Endodermal cell (in vitro differentiated cells): ENCODE measurements around the gene UFD1. TPM values are rescaled to one million over a fixed set of nuclear protein-coding genes. Genes with fewer than 3 reads are reported as not detected.
"Not testable (repeated sequence)": the region's sequence is repeated elsewhere in the genome, so short reads cannot be mapped to it uniquely, and the experiment has no call there.

ENCODE experiments used
- DNase-seq: peaks from one replicate; pipeline ENCODE4 v3.0.0-alpha.2; 2017
- H3K27ac ChIP-seq: 2 replicates; pipeline ENCODE4 v1.5.1; 2013; ENCODE audit warnings: mild to moderate bottlenecking, low read depth, low read length, moderate library complexity
- H3K27me3 ChIP-seq: 2 replicates; pipeline ENCODE4 v1.6.1; 2013; ENCODE audit warnings: mild to moderate bottlenecking, low read length, moderate library complexity; ENCODE audit not compliant: insufficient read depth, control insufficient read depth, poor library complexity, severe bottlenecking
- H3K36me3 ChIP-seq: 2 replicates; pipeline ENCODE4 v1.7.0; 2013; ENCODE audit warnings: mild to moderate bottlenecking, low read length, moderate library complexity; ENCODE audit not compliant: control insufficient read depth, insufficient read depth
- H3K4me1 ChIP-seq: one replicate; pipeline ENCODE4 v1.7.0; 2013; ENCODE audit warnings: low read length; ENCODE audit not compliant: control insufficient read depth, insufficient read depth
- H3K4me3 ChIP-seq: 2 replicates; pipeline ENCODE4 v1.5.1; 2013; ENCODE audit warnings: mild to moderate bottlenecking, low read length, moderate library complexity
- H3K9ac ChIP-seq: 2 replicates; pipeline ENCODE4 v1.6.1; 2013; ENCODE audit warnings: mild to moderate bottlenecking, low read length, moderate library complexity; ENCODE audit not compliant: poor library complexity, severe bottlenecking; ENCODE audit errors: extremely low read depth
- H3K9me3 ChIP-seq: 2 replicates; pipeline ENCODE4 v1.6.1; 2013; ENCODE audit warnings: mild to moderate bottlenecking, low read length, moderate library complexity; ENCODE audit not compliant: control insufficient read depth
- H3K27ac Mint-ChIP-seq: 2 replicates; pipeline ENCODE4 v1.8.0; 2020; ENCODE audit warnings: mixed read lengths
- H3K27me3 Mint-ChIP-seq: 2 replicates; pipeline ENCODE4 v1.8.0; 2021; ENCODE audit warnings: mild to moderate bottlenecking, mixed read lengths; ENCODE audit not compliant: insufficient read depth
- H3K36me3 Mint-ChIP-seq: 2 replicates; pipeline ENCODE4 v1.8.0; 2020; ENCODE audit warnings: low read depth, mixed read lengths
- H3K4me1 Mint-ChIP-seq: 2 replicates; pipeline ENCODE4 v1.8.0; 2020; ENCODE audit warnings: mixed read lengths
- H3K4me3 Mint-ChIP-seq: 2 replicates; pipeline ENCODE4 v1.8.0; 2020; ENCODE audit warnings: mild to moderate bottlenecking, moderate library complexity, mixed read lengths
- H3K9me3 Mint-ChIP-seq: 2 replicates; pipeline ENCODE4 v1.8.0; 2020; ENCODE audit warnings: mild to moderate bottlenecking, mixed read lengths
- CTCF ChIP-seq: fragments of 200-600 bp; sonication (generic); conservative IDR thresholded peaks from 2 replicates; pipeline ENCODE4 v1.5.0; 2021; ENCODE audit warnings: antibody characterized with exemption, mild to moderate bottlenecking
- WGBS, 2 experiments: methylation state at CpG; one replicate each; pipeline versions ENCODE4 v1.1.5 to v1.1.7; 2013; ENCODE audit warnings: missing lambda C conversion rate in 2 of 2, mixed read lengths in 1 of 2; ENCODE audit not compliant: insufficient coverage in 1 of 2, insufficient read length in 1 of 2; 5-methylcytosine and 5-hydroxymethylcytosine counted together
- total RNA-seq, 2 donors: library from RNA; stranded (reverse); fragmentation: NEBNext Ultra II Directional in 1 of 2; extraction: Animal tissue kit (Norgen Biotek cat#: 25700) in 1 of 2; gene quantifications; 2 replicates in 1 of 2; 3 replicates in 1 of 2; pipeline ENCODE4 v1.2.1, GENCODE V29; 2021

The UFD1 gene
- total RNA-seq, 2 donors from 2014 or later = 67.7 to 69.2 TPM

GRCh38 chr22:19447330-19448075 lies 31.5 kb downstream of the UFD1 start, which contains the start of gene C22orf39:
Gene C22orf39, minus strand, starts transcription at chr22:19447711. Its CDS starts 23 bp downstream, at chr22:19447688.
- DNase-seq = peak; percentile 96
- no peak for TF ChIP-seq CTCF
- peaks cover 53% of the 10 kb centered on the region for H3K36me3 Mint-ChIP-seq
- no peaks in the 10 kb centered on the region for H3K27me3 ChIP-seq
- H3K9me3 ChIP-seq = no peaks in the 10 kb centered on the region
- 0% methylated on average over 42 to 92 of the region's 92 CpGs for WGBS, 2 experiments
- peak within 1 kb of the TSS; percentile 96 for H3K27ac Mint-ChIP-seq
- peaks cover 65% of the 10 kb centered on the region for H3K36me3 ChIP-seq
- peaks cover 7% of the 10 kb centered on the region for H3K4me1 ChIP-seq
- peak within 1 kb of the TSS; percentile 94 for H3K4me3 ChIP-seq
- no peaks in the 10 kb centered on the region for H3K9me3 Mint-ChIP-seq
- peak within 1 kb of the TSS; percentile 90 for H3K9ac ChIP-seq
- no peaks in the 10 kb centered on the region for H3K27me3 Mint-ChIP-seq
- peak within 1 kb of the TSS; percentile 82 for H3K4me3 Mint-ChIP-seq
- peaks cover 24% of the 10 kb centered on the region for H3K4me1 Mint-ChIP-seq
- peak within 1 kb of the TSS; percentile 87 for H3K27ac ChIP-seq

DNA sequence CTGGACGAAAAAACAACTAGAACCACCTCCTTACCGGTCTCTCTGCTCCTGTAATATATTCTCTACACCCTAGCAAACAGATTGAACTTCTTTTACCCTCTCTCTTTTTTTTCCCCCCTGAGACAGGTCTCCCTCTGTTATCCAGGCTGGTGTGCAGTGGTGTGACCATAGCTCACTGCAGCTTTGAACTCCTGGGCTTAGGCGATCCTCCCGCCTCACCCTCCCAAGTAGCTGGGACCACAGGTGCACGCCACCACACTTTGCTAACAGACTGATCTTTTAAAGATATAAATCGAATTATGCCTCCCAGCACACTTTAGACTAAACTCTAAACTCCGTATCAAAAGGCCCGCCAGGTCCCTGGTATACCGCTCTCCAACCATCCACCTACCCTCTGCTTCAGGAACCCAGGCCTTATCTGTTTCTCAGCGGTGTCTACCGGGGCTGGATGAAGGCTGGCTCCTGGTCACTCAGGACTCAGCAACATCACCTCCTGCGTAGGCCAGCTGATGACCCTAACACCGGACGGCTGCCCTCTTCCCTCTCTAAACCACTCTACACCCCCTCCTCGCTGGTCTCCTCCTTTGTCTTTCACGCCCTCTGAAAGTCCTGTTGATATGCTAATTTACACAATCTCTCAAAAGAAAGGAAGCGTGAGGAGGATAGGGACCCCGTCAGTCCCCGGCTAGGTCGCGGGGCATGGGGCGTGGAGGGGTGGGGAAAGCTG lies 32.2 kb downstream of the UFD1 start:
- H3K27ac ChIP-seq = peak overlapping the region; percentile 87
- H3K4me1 ChIP-seq = peaks cover 7% of the 10 kb centered on the region
- no peaks in the 10 kb centered on the region for H3K9me3 Mint-ChIP-seq
- 27 to 52% methylated on average over 9 to 22 of the region's 22 CpGs for WGBS, 2 experiments
- peak overlapping the region; percentile 94 for H3K4me3 ChIP-seq
- H3K36me3 ChIP-seq = peaks cover 58% of the 10 kb centered on the region
- H3K9ac ChIP-seq = peak overlapping the region; percentile 90
- peaks cover 24% of the 10 kb centered on the region for H3K4me1 Mint-ChIP-seq
- no peaks in the 10 kb centered on the region for H3K9me3 ChIP-seq
- H3K4me3 Mint-ChIP-seq = peak overlapping the region; percentile 82
- no peak for DNase-seq
- peak overlapping the region; percentile 96 for H3K27ac Mint-ChIP-seq
- H3K36me3 Mint-ChIP-seq = peaks cover 51% of the 10 kb centered on the region
- no peaks in the 10 kb centered on the region for H3K27me3 Mint-ChIP-seq
- no peaks in the 10 kb centered on the region for H3K27me3 ChIP-seq
- TF ChIP-seq CTCF = no peak

DNA sequence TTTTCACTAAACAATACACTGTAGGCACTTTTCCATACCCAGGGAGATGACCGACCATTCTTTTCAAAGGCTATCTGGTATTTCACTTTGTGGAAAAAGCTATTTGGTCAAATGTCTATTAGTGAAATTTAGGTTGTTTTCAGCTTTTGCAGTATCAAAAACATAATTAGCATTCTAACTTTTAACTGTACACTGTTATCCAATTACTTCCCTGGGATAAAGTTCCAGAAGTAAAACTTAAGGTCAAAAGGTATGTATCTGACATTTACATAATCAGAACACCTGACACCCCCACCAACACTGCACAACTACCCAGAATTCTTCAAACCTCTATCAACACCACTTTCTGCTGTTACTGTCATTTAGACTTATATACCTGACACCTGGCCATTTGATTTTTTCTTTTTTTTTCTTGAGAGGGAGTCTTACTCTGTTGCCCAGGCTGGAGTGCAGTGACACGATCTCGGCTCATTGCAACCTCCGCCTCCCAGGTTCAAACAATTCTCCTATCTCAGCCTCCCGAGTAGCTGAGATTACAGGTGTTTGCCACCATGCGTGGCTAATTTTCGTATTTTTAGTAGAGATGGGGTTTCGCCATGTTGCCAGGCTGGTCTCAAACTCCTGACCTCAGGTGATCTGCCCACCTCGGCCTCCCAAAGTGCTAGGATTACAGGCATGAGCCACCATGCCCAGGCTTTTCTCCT lies 33.6 kb downstream of the UFD1 start:
- H3K9me3 ChIP-seq, H3K27ac Mint-ChIP-seq, H3K9me3 Mint-ChIP-seq, DNase-seq, H3K27me3 Mint-ChIP-seq, H3K9ac ChIP-seq, H3K4me1 ChIP-seq, H3K27me3 ChIP-seq, H3K4me3 Mint-ChIP-seq, H3K27ac ChIP-seq: not testable (repeated sequence)
- H3K4me1 Mint-ChIP-seq = peaks cover 24% of the 10 kb centered on the region
- H3K4me3 ChIP-seq = peak overlapping the region; percentile 94
- WGBS, 2 experiments = 95 to 99% methylated on average over 6 to 9 of the region's 9 CpGs
- peaks cover 52% of the 10 kb centered on the region for H3K36me3 ChIP-seq
- peaks cover 46% of the 10 kb centered on the region for H3K36me3 Mint-ChIP-seq
